ENCODE measurements around the gene MED13L.

Gene MED13L

DNA sequence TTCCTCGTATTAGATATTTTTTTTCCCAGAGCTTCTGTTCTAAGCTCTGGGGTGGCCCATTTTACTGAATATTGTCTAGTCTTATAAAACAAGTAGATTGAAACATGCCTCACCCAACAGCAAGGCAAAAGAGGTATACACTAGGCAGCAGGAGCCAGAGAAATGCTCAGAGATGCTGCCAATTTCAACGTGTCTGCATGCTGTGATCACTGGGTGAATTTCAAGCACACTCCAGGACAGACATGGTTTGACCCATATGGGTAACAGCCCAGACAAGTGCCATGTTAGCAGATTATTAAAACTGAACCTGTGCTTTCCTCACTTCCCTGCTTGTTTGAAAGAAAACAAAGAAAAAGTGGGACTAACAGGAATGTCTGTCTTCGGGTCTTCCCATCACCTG is 321.3 kb downstream of the MED13L start:
- H3K4me1 Mint-ChIP-seq: peaks cover 6% of the 10 kb centered on the region
- no peak overlapping the region for H3K27ac Mint-ChIP-seq
- no peaks in the 10 kb centered on the region for H3K27me3 Mint-ChIP-seq
- DNase-seq: no peak
- no peak for ATAC-seq
- no peak overlapping the region for H3K4me3 Mint-ChIP-seq
- no peaks in the 10 kb centered on the region for H3K9me3 Mint-ChIP-seq

GRCh38 chr12:115953450-115953849 is 324.0 kb downstream of the MED13L start:
- no peak overlapping the region for H3K27ac Mint-ChIP-seq
- no peaks in the 10 kb centered on the region for H3K27me3 Mint-ChIP-seq
- no peaks in the 10 kb centered on the region for H3K9me3 Mint-ChIP-seq
- DNase-seq (no peak), ATAC-seq (no peak)
- H3K4me3 Mint-ChIP-seq: no peak overlapping the region
- H3K4me1 Mint-ChIP-seq: no peaks in the 10 kb centered on the region

- Mint-ChIP-seq H3K4me1 (no peaks in the 10 kb centered on the region), H3K4me3 (no peak overlapping the region), H3K27ac (no peak overlapping the region), H3K9me3 (no peaks in the 10 kb centered on the region), H3K27me3 (no peaks in the 10 kb centered on the region)
- ATAC-seq: no peak
- no peak for DNase-seq
Observed at GRCh38 chr12:115953031-115953430, 324.5 kb downstream of the MED13L start.

- H3K9me3 Mint-ChIP-seq: no peaks in the 10 kb centered on the region
- no peaks in the 10 kb centered on the region for H3K4me1 Mint-ChIP-seq
- peak overlapping the region in 1 of 2 donors; percentile 55 for H3K27ac Mint-ChIP-seq
- H3K27me3 Mint-ChIP-seq: no peaks in the 10 kb centered on the region
- no peak overlapping the region for H3K4me3 Mint-ChIP-seq
- ATAC-seq (no peak), DNase-seq (no peak)
Observed at GRCh38 chr12:115950959-115951358, 326.5 kb downstream of the MED13L start.

GRCh38 chr12:115949675-115950074 is 327.8 kb downstream of the MED13L start:
- ATAC-seq (no peak), DNase-seq (no peak)
- no peaks in the 10 kb centered on the region for H3K27me3 Mint-ChIP-seq
- H3K9me3 Mint-ChIP-seq: no peaks in the 10 kb centered on the region
- peak overlapping the region in 1 of 2 donors; percentile 31 for H3K27ac Mint-ChIP-seq
- no peaks in the 10 kb centered on the region for H3K4me1 Mint-ChIP-seq
- H3K4me3 Mint-ChIP-seq: no peak overlapping the region

GRCh38 chr12:115947696-115948062 is 329.8 kb downstream of the MED13L start:
- H3K27me3 Mint-ChIP-seq: no peaks in the 10 kb centered on the region
- H3K4me3 Mint-ChIP-seq: no peak overlapping the region
- H3K4me1 Mint-ChIP-seq: no peaks in the 10 kb centered on the region
- DNase-seq: no peak
- H3K27ac Mint-ChIP-seq: no peak overlapping the region
- no peak for ATAC-seq
- H3K9me3 Mint-ChIP-seq: no peaks in the 10 kb centered on the region

GRCh38 chr12:115946867-115947695 is 330.4 kb downstream of the MED13L start:
- DNase-seq: no peak
- Mint-ChIP-seq H3K27ac (no peak overlapping the region), H3K27me3 (no peaks in the 10 kb centered on the region), H3K9me3 (no peaks in the 10 kb centered on the region), H3K4me3 (no peak overlapping the region), H3K4me1 (no peaks in the 10 kb centered on the region)
- ATAC-seq: no peak

DNA sequence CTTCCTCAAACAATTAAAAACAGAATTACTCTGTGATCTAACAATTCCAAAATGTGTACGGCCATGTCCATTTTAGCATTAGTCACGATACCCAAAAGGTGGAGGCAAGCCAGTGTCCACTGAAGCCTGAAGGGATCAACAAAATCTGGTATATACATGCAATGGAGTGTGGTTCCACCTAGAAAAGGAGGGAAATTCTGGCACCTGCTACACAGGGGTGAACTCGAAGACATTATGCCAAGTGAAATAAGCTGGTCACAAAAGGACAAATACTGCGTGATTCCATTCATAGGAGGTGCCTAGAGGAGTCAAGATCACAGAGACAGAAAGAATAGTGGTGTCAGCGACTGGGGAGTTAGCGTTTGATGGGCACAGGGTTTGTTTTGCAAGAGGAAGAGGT is 331.4 kb downstream of the MED13L start:
- Mint-ChIP-seq H3K4me3 (no peak overlapping the region), H3K27ac (no peak overlapping the region), H3K4me1 (no peaks in the 10 kb centered on the region), H3K27me3 (no peaks in the 10 kb centered on the region), H3K9me3 (no peaks in the 10 kb centered on the region)
- DNase-seq (no peak), ATAC-seq (no peak)

DNA sequence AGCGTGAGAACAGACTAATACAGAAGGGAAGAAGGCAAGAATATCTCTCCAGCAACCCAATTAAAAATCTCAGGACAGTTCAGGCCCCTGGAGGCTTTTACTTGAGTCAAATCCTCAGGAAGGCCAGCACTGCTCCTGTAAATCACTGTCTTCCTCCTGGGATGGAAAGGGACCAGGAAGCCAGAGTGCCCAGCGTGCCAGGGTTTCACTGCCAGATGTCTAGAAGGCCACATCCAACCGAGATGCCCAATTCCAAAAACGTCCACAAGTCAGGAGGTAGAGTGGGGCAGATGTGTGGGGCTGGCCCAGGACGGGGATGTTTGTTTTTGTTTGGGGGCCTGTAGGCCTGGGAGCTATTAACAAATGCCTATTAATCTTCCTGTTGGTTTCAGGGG is 332.0 kb downstream of the MED13L start:
- no peak for DNase-seq
- ATAC-seq: no peak
- no peak overlapping the region for H3K4me3 Mint-ChIP-seq
- no peaks in the 10 kb centered on the region for H3K4me1 Mint-ChIP-seq
- H3K27me3 Mint-ChIP-seq: no peaks in the 10 kb centered on the region
- peak overlapping the region in 1 of 2 donors; percentile 14 for H3K27ac Mint-ChIP-seq
- no peaks in the 10 kb centered on the region for H3K9me3 Mint-ChIP-seq

DNA sequence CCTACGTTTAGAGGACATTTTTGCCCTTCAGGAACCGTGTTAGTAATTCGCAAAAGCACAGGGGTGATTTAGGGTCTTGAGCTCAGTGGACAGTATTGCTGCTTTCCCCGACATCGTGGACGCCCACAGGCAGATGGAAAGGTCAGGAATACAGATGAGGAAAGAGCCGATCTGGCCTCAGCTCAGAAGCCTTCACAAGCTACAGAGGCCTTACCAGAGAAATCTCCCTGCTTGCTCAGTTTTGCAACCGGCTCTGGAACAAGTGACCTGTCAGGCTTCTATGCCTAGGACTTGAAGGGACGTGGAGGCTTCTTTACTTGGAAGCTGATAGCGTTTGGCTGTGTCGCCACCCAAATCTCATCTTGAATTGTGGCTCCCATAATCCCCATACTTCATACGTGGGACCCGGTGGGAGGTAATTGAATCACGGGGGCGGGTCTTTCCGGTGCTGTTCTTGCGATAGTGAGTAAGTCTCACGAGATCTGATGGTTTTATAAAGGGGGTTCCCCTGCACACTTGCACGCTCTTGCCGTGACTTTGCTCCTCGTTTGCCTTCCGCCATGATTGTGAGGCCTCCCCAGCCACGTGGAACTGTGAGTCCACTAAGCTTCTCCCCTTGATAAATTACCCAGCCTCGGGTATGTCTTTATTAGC is 332.5 kb downstream of the MED13L start:
- DNase-seq (no peak), ATAC-seq (no peak)
- H3K9me3 Mint-ChIP-seq: no peaks in the 10 kb centered on the region
- no peak overlapping the region for H3K4me3 Mint-ChIP-seq
- no peak overlapping the region for H3K27ac Mint-ChIP-seq
- H3K27me3 Mint-ChIP-seq: no peaks in the 10 kb centered on the region
- no peaks in the 10 kb centered on the region for H3K4me1 Mint-ChIP-seq

GRCh38 chr12:115944392-115944742 is 333.1 kb downstream of the MED13L start:
- H3K4me1 Mint-ChIP-seq: no peaks in the 10 kb centered on the region
- ATAC-seq (no peak), DNase-seq (no peak)
- H3K27me3 Mint-ChIP-seq: no peaks in the 10 kb centered on the region
- no peak overlapping the region for H3K4me3 Mint-ChIP-seq
- no peak overlapping the region for H3K27ac Mint-ChIP-seq
- peaks cover 0 to 1% of the 10 kb centered on the region in 2 donors for H3K9me3 Mint-ChIP-seq

- ATAC-seq: no peak
- DNase-seq: no peak
- peaks cover 6 to 7% of the 10 kb centered on the region in 2 donors for H3K9me3 Mint-ChIP-seq
- no peaks in the 10 kb centered on the region for H3K4me1 Mint-ChIP-seq
- no peak overlapping the region for H3K27ac Mint-ChIP-seq
- no peak overlapping the region for H3K4me3 Mint-ChIP-seq
- no peaks in the 10 kb centered on the region for H3K27me3 Mint-ChIP-seq
Observed at GRCh38 chr12:115943630-115944391, 333.7 kb downstream of the MED13L start.

GRCh38 chr12:115943310-115943629 is 334.2 kb downstream of the MED13L start:
- H3K4me1 Mint-ChIP-seq: no peaks in the 10 kb centered on the region
- no peaks in the 10 kb centered on the region for H3K27me3 Mint-ChIP-seq
- DNase-seq: no peak
- H3K27ac Mint-ChIP-seq: no peak overlapping the region
- ATAC-seq: no peak
- peaks cover 6 to 12% of the 10 kb centered on the region in 2 donors for H3K9me3 Mint-ChIP-seq
- no peak overlapping the region for H3K4me3 Mint-ChIP-seq

DNA sequence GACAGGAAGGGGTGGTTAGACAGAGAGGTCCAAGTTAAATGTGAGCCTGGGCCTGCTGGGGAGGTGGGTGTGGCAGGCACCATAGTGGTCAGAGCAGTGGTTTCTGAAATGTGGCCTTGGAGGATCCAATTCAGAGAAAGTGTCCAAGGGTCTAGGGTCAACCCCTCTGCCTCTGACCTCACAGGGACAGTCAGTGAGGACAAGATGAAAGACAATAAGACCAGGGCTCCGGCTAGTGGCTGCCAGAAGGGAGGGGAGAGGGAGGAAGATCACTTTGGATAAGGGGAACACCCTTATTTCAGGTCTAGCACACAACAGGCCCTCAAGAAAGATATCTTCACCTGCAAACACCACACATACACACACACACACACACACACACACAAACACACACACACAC is 335.1 kb downstream of the MED13L start:
- Mint-ChIP-seq H3K9me3 (peaks cover 6 to 12% of the 10 kb centered on the region in 2 donors), H3K4me3 (no peak overlapping the region), H3K4me1 (no peaks in the 10 kb centered on the region), H3K27me3 (no peaks in the 10 kb centered on the region), H3K27ac (peak overlapping the region in 1 of 2 donors; percentile 55)
- ATAC-seq (no peak), DNase-seq (no peak)

GRCh38 chr12:115941362-115941761 is 336.1 kb downstream of the MED13L start:
- no peaks in the 10 kb centered on the region for H3K4me1 Mint-ChIP-seq
- H3K9me3 Mint-ChIP-seq: peaks cover 6 to 12% of the 10 kb centered on the region in 2 donors
- ATAC-seq: no peak
- no peak overlapping the region for H3K4me3 Mint-ChIP-seq
- DNase-seq: no peak
- no peaks in the 10 kb centered on the region for H3K27me3 Mint-ChIP-seq
- H3K27ac Mint-ChIP-seq: no peak overlapping the region

- DNase-seq (no peak), ATAC-seq (no peak)
- Mint-ChIP-seq H3K4me1 (no peaks in the 10 kb centered on the region), H3K27ac (no peak overlapping the region), H3K9me3 (peaks cover 6 to 12% of the 10 kb centered on the region in 2 donors), H3K4me3 (no peak overlapping the region), H3K27me3 (no peaks in the 10 kb centered on the region)
Observed at GRCh38 chr12:115938794-115939377, 338.6 kb downstream of the MED13L start.

Data from stimulated activated naive CD8-positive, alpha-beta T cell treated with anti-CD3 and anti-CD28 coated beads, Interleukin-15, amount 100 ng/mL, for 72 hours (primary cell).